ENCODE measurements around the gene ZNF385C. TPM values are rescaled to one million over a fixed set of nuclear protein-coding genes. Genes with fewer than 3 reads are reported as not detected.

Gene ZNF385C
- total RNA-seq, 1 donor from 2014 or later = 0.52 TPM

DNA sequence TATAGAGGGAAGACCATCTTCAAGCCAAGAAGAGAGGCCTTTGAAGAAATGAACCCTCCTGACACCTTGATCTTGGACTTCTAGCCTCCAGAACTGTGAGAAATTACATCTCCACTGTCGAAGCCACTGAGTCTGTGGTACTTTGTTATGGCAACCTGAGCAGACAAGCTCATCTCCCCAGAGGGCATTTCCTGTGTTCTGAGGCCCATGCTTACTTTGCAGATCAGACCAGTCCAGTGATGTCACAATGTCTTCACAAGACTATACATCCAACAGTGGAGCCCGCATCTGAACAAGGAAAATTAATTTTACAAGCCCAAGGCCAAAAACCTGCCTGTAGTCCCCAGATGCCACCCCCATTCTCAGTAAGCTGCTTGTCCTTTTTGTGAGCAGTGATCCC is 33.1 kb downstream of the ZNF385C start:
- H3K27me3 ChIP-seq (ENCODE audit: control insufficient read depth in 3 of 3, insufficient read depth in 3 of 3, low read length in 3 of 3) = no peaks in the 10 kb centered on the region
- no peak overlapping the region for H3K27ac ChIP-seq (ENCODE audit: low read depth, low read length)
- H3K4me1 ChIP-seq (ENCODE audit: control insufficient read depth in 3 of 3, insufficient read depth in 3 of 3, low read length in 3 of 3) = peaks cover 24 to 45% (median 37%) of the 10 kb centered on the region in 3 donors
- peaks cover 0 to 2% (median 0%) of the 10 kb centered on the region in 3 donors for H3K36me3 ChIP-seq (ENCODE audit: control insufficient read depth in 3 of 3, insufficient read depth in 3 of 3, low read length in 3 of 3)
- H3K9ac ChIP-seq (ENCODE audit: low read depth in 1 of 3, low read length in 3 of 3) = no peak overlapping the region
- no peaks in the 10 kb centered on the region for H3K9me3 ChIP-seq (ENCODE audit: control insufficient read depth in 3 of 3, low read length in 3 of 3)
- no peak overlapping the region for H3K4me3 ChIP-seq (ENCODE audit: low read length in 3 of 3)

DNA sequence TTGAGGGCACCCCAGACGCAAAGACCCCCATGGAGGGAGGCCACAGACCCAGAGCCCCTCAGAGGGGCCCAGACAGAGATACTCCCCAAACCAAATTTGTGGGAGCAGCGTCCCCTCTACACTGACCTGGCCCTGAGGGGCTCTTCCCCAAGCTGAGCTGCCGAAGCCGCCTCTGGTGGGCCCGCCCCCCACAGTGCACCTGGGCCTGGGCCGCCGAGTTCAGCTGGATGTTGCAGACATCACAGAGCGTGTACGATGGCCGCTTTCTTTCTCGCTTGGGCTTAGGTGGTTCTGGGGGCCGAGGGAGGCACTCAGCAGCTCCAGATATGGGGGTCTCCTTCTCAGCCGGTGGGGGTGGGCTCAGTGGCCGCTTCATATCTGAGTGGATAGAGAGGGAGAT is 35.6 kb downstream of the ZNF385C start:
- H3K4me1 ChIP-seq (ENCODE audit: control insufficient read depth in 3 of 3, insufficient read depth in 3 of 3, low read length in 3 of 3) = peaks cover 11 to 25% (median 24%) of the 10 kb centered on the region in 3 donors
- peak overlapping the region in 2 of 3 donors; percentile 19 to 25 for H3K9ac ChIP-seq (ENCODE audit: low read depth in 1 of 3, low read length in 3 of 3)
- no peak overlapping the region for H3K4me3 ChIP-seq (ENCODE audit: low read length in 3 of 3)
- H3K36me3 ChIP-seq (ENCODE audit: control insufficient read depth in 3 of 3, insufficient read depth in 3 of 3, low read length in 3 of 3) = peaks cover 0 to 2% (median 0%) of the 10 kb centered on the region in 3 donors
- no peaks in the 10 kb centered on the region for H3K27me3 ChIP-seq (ENCODE audit: control insufficient read depth in 3 of 3, insufficient read depth in 3 of 3, low read length in 3 of 3)
- H3K9me3 ChIP-seq (ENCODE audit: control insufficient read depth in 3 of 3, low read length in 3 of 3) = no peaks in the 10 kb centered on the region
- H3K27ac ChIP-seq (ENCODE audit: low read depth, low read length) = no peak overlapping the region

DNA sequence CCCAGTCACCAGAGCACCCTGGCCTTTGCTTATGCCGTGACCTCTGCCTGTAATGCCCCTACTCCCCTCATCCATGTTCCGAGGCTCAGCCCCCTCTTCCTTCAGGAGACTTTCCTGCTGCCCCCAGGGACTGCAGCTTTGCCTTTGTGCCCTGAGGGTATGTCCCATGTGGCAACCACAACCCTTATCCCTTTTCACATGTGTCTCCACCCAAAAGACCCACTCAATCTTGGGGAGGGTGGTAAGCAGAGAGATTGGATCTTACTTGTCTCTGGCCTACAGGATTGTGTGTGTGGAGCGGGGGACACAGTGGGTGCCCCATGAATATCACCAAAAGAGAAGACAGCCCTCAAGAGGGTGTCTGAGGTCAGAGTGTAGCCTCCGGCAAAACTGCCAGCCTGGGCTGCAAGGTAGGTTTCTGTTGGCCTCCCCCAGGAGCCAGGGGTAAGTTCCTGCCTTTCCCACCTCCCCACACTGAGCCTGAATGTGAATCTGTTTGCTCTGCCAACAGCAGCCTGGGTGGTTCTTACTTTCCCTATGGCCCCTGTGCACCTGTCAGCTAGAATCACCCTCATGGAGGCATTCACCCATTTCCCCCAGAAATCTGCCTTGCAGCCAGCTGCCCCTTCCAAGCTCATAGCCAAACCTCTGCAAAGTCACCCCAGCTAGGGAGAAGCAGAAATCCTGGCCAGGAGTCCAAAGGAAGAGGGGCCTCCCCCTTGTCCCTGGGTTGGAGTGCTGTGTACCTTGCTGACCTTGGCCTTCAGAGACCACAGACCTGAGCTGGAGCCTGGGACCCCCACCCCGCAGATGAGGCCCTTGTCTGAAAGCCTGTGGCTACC is 36.4 kb downstream of the ZNF385C start:
- Histone ChIP-seq H3K4me3 (ENCODE audit: low read length in 3 of 3) (no peak overlapping the region), H3K36me3 (ENCODE audit: control insufficient read depth in 3 of 3, insufficient read depth in 3 of 3, low read length in 3 of 3) (peaks cover 0 to 2% (median 0%) of the 10 kb centered on the region in 3 donors), H3K9ac (ENCODE audit: low read depth in 1 of 3, low read length in 3 of 3) (peak overlapping the region in 1 of 3 donors; percentile 25), H3K27ac (ENCODE audit: low read depth, low read length) (no peak overlapping the region), H3K27me3 (ENCODE audit: control insufficient read depth in 3 of 3, insufficient read depth in 3 of 3, low read length in 3 of 3) (no peaks in the 10 kb centered on the region), H3K9me3 (ENCODE audit: control insufficient read depth in 3 of 3, low read length in 3 of 3) (no peaks in the 10 kb centered on the region), H3K4me1 (ENCODE audit: control insufficient read depth in 3 of 3, insufficient read depth in 3 of 3, low read length in 3 of 3) (peaks cover 4 to 18% (median 17%) of the 10 kb centered on the region in 3 donors)

DNA sequence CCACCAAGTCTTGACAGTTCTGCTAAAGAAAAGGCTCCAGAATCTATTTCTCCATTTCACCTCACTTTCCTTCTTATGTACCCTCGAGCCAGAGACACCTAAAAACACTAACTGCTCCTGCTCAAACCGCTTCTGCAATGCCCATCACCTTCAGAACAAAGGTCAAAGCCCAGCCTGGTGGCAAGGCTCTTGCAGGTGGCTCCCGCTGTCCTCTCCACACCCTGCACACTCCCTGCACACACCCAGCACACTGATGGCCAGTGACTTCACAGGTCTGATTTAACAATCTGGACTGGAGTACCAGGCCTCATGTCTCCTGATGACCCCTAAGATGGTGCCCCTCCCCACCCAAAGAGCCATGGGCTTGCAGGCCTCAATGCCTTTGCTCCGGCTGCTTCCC is 38.0 kb downstream of the ZNF385C start:
- peaks cover 4 to 18% (median 17%) of the 10 kb centered on the region in 3 donors for H3K4me1 ChIP-seq (ENCODE audit: control insufficient read depth in 3 of 3, insufficient read depth in 3 of 3, low read length in 3 of 3)
- H3K27me3 ChIP-seq (ENCODE audit: control insufficient read depth in 3 of 3, insufficient read depth in 3 of 3, low read length in 3 of 3) = peaks cover 0 to 8% (median 0%) of the 10 kb centered on the region in 3 donors
- H3K27ac ChIP-seq (ENCODE audit: low read depth, low read length) = no peak overlapping the region
- H3K4me3 ChIP-seq (ENCODE audit: low read length in 3 of 3) = no peak overlapping the region
- H3K9me3 ChIP-seq (ENCODE audit: control insufficient read depth in 3 of 3, low read length in 3 of 3) = no peaks in the 10 kb centered on the region
- peaks cover 0 to 2% (median 0%) of the 10 kb centered on the region in 3 donors for H3K36me3 ChIP-seq (ENCODE audit: control insufficient read depth in 3 of 3, insufficient read depth in 3 of 3, low read length in 3 of 3)
- no peak overlapping the region for H3K9ac ChIP-seq (ENCODE audit: low read depth in 1 of 3, low read length in 3 of 3)

- H3K9ac ChIP-seq (ENCODE audit: low read depth in 1 of 3, low read length in 3 of 3) = no peak overlapping the region
- H3K4me1 ChIP-seq (ENCODE audit: control insufficient read depth in 3 of 3, insufficient read depth in 3 of 3, low read length in 3 of 3) = peaks cover 4 to 18% (median 17%) of the 10 kb centered on the region in 3 donors
- peaks cover 0 to 8% (median 0%) of the 10 kb centered on the region in 3 donors for H3K27me3 ChIP-seq (ENCODE audit: control insufficient read depth in 3 of 3, insufficient read depth in 3 of 3, low read length in 3 of 3)
- no peak overlapping the region for H3K27ac ChIP-seq (ENCODE audit: low read depth, low read length)
- no peak overlapping the region for H3K4me3 ChIP-seq (ENCODE audit: low read length in 3 of 3)
- H3K9me3 ChIP-seq (ENCODE audit: control insufficient read depth in 3 of 3, low read length in 3 of 3) = no peaks in the 10 kb centered on the region
- H3K36me3 ChIP-seq (ENCODE audit: control insufficient read depth in 3 of 3, insufficient read depth in 3 of 3, low read length in 3 of 3) = peaks cover 0 to 2% (median 0%) of the 10 kb centered on the region in 3 donors
These were observed 38.5 kb downstream of the ZNF385C start for GRCh38 chr17:42059815-42060214.

GRCh38 chr17:42058063-42058462 is 40.2 kb downstream of the ZNF385C start:
- peak overlapping the region in 1 of 3 donors; percentile 33 for H3K9ac ChIP-seq (ENCODE audit: low read depth in 1 of 3, low read length in 3 of 3)
- H3K4me1 ChIP-seq (ENCODE audit: control insufficient read depth in 3 of 3, insufficient read depth in 3 of 3, low read length in 3 of 3) = peaks cover 0 to 5% (median 5%) of the 10 kb centered on the region in 3 donors
- no peak overlapping the region for H3K4me3 ChIP-seq (ENCODE audit: low read length in 3 of 3)
- peaks cover 0 to 20% (median 3%) of the 10 kb centered on the region in 3 donors for H3K27me3 ChIP-seq (ENCODE audit: control insufficient read depth in 3 of 3, insufficient read depth in 3 of 3, low read length in 3 of 3)
- no peaks in the 10 kb centered on the region for H3K9me3 ChIP-seq (ENCODE audit: control insufficient read depth in 3 of 3, low read length in 3 of 3)
- no peak overlapping the region for H3K27ac ChIP-seq (ENCODE audit: low read depth, low read length)
- peaks cover 0 to 2% (median 0%) of the 10 kb centered on the region in 3 donors for H3K36me3 ChIP-seq (ENCODE audit: control insufficient read depth in 3 of 3, insufficient read depth in 3 of 3, low read length in 3 of 3)

- Histone ChIP-seq H3K4me3 (ENCODE audit: low read length in 3 of 3) (no peak overlapping the region), H3K27ac (ENCODE audit: low read depth, low read length) (no peak overlapping the region), H3K27me3 (ENCODE audit: control insufficient read depth in 3 of 3, insufficient read depth in 3 of 3, low read length in 3 of 3) (peaks cover 0 to 22% (median 3%) of the 10 kb centered on the region in 3 donors), H3K36me3 (ENCODE audit: control insufficient read depth in 3 of 3, insufficient read depth in 3 of 3, low read length in 3 of 3) (peaks cover 0 to 2% (median 0%) of the 10 kb centered on the region in 3 donors), H3K9me3 (ENCODE audit: control insufficient read depth in 3 of 3, low read length in 3 of 3) (no peaks in the 10 kb centered on the region), H3K9ac (ENCODE audit: low read depth in 1 of 3, low read length in 3 of 3) (no peak overlapping the region), H3K4me1 (ENCODE audit: control insufficient read depth in 3 of 3, insufficient read depth in 3 of 3, low read length in 3 of 3) (peaks cover 0 to under 1% (median 0%) of the 10 kb centered on the region in 3 donors)
These were observed 41.6 kb downstream of the ZNF385C start for GRCh38 chr17:42056635-42057034.

GRCh38 chr17:42055496-42055895 is 42.8 kb downstream of the ZNF385C start:
- H3K36me3 ChIP-seq (ENCODE audit: control insufficient read depth in 3 of 3, insufficient read depth in 3 of 3, low read length in 3 of 3) = no peaks in the 10 kb centered on the region
- H3K4me3 ChIP-seq (ENCODE audit: low read length in 3 of 3) = no peak overlapping the region
- no peak overlapping the region for H3K27ac ChIP-seq (ENCODE audit: low read depth, low read length)
- no peaks in the 10 kb centered on the region for H3K9me3 ChIP-seq (ENCODE audit: control insufficient read depth in 3 of 3, low read length in 3 of 3)
- H3K4me1 ChIP-seq (ENCODE audit: control insufficient read depth in 3 of 3, insufficient read depth in 3 of 3, low read length in 3 of 3) = peaks cover 3 to 8% (median 7%) of the 10 kb centered on the region in 3 donors
- H3K9ac ChIP-seq (ENCODE audit: low read depth in 1 of 3, low read length in 3 of 3) = no peak overlapping the region
- H3K27me3 ChIP-seq (ENCODE audit: control insufficient read depth in 3 of 3, insufficient read depth in 3 of 3, low read length in 3 of 3) = peaks cover 0 to 22% (median 3%) of the 10 kb centered on the region in 3 donors

GRCh38 chr17:42055027-42055426 is 43.2 kb downstream of the ZNF385C start:
- Histone ChIP-seq H3K27me3 (ENCODE audit: control insufficient read depth in 3 of 3, insufficient read depth in 3 of 3, low read length in 3 of 3) (peaks cover 0 to 22% (median 3%) of the 10 kb centered on the region in 3 donors), H3K36me3 (ENCODE audit: control insufficient read depth in 3 of 3, insufficient read depth in 3 of 3, low read length in 3 of 3) (no peaks in the 10 kb centered on the region), H3K9ac (ENCODE audit: low read depth in 1 of 3, low read length in 3 of 3) (no peak overlapping the region), H3K27ac (ENCODE audit: low read depth, low read length) (no peak overlapping the region), H3K9me3 (ENCODE audit: control insufficient read depth in 3 of 3, low read length in 3 of 3) (no peaks in the 10 kb centered on the region), H3K4me1 (ENCODE audit: control insufficient read depth in 3 of 3, insufficient read depth in 3 of 3, low read length in 3 of 3) (peaks cover 4 to 8% (median 7%) of the 10 kb centered on the region in 3 donors), H3K4me3 (ENCODE audit: low read length in 3 of 3) (no peak overlapping the region)
